NB4 (cell line): ENCODE results near the gene FOXP1.

Experiments used
- DNase-seq: peaks from one replicate; pipeline ENCODE4 v3.0.0; 2010; ENCODE audit warnings: low read depth
- H3K4me3 ChIP-seq: one replicate; pipeline ENCODE4 v1.5.1; 2011; ENCODE audit warnings: mild to moderate bottlenecking, low read depth, low read length, moderate library complexity
- MYC ChIP-seq: IDR thresholded peaks from 2 replicates; pipeline ENCODE4 v1.6.1; 2011; ENCODE audit warnings: low read depth, low read length
- POLR2A ChIP-seq: IDR thresholded peaks from 2 replicates; pipeline ENCODE4 v1.6.1; 2011; ENCODE audit warnings: mild to moderate bottlenecking; ENCODE audit not compliant: insufficient read length; ENCODE audit errors: extremely low read depth
- TF ChIP-seq, protein P1 (sequence below): IDR thresholded peaks from one replicate; pipeline ENCODE4 v1.5.1; 2012; ENCODE audit warnings: low read depth, low read length
- TF ChIP-seq, protein P2 (sequence below): IDR thresholded peaks from 2 replicates; pipeline ENCODE4 v1.6.1; 2011; ENCODE audit warnings: low read depth, low read length

Gene FOXP1

DNA sequence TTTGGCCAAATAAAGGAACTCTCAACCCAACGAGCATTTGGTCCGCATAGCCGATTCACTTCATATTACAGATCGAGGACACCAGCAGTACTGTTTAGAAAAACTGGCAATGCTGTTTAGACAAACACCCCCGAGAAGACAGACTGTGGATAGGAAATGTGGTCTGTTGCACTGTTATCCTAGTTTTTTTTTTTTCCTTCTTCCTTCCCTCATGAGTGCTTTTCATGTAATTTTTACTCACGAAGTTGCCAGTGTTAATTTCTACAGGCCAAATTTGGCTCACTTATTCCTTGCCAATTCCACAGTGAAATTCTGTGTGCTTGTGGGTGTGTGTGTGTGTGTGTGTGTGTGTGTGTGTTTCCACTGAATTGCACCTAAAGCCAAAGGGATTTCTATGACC lies 165.7 kb downstream of the FOXP1 start:
- TF ChIP-seq, protein P1, sequence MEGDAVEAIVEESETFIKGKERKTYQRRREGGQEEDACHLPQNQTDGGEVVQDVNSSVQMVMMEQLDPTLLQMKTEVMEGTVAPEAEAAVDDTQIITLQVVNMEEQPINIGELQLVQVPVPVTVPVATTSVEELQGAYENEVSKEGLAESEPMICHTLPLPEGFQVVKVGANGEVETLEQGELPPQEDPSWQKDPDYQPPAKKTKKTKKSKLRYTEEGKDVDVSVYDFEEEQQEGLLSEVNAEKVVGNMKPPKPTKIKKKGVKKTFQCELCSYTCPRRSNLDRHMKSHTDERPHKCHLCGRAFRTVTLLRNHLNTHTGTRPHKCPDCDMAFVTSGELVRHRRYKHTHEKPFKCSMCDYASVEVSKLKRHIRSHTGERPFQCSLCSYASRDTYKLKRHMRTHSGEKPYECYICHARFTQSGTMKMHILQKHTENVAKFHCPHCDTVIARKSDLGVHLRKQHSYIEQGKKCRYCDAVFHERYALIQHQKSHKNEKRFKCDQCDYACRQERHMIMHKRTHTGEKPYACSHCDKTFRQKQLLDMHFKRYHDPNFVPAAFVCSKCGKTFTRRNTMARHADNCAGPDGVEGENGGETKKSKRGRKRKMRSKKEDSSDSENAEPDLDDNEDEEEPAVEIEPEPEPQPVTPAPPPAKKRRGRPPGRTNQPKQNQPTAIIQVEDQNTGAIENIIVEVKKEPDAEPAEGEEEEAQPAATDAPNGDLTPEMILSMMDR: no peak
- TF ChIP-seq, protein P2, sequence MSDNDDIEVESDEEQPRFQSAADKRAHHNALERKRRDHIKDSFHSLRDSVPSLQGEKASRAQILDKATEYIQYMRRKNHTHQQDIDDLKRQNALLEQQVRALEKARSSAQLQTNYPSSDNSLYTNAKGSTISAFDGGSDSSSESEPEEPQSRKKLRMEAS: no peak
- DNase-seq: no peak
- H3K4me3 ChIP-seq: no peak overlapping the region

DNA sequence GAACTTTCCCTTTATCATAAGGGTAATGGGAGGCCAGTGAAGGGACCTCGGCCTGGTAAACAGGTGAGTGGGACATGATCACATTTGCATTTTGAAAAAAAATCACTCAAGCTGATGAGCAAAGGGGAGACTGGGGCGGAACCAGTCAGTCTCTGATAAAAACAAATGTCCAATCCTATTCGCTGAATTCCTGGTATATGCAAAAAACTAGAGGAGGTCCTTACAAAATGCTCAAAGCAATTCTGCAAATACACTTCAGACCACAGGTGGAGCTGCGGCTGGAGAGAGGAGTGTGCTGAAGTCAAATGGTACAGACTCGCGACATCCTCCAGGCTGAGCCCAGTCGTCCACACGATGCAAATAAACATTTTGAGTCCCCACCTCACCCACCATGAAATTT lies 166.7 kb downstream of the FOXP1 start:
- DNase-seq: peak; percentile 53
- H3K4me3 ChIP-seq: no peak overlapping the region
- TF ChIP-seq, protein P1: peak; percentile 6
- TF ChIP-seq MYC (no peak), POLR2A (no peak)
- TF ChIP-seq, protein P2: no peak

- no peak for DNase-seq
- TF ChIP-seq POLR2A (no peak), MYC (no peak)
- TF ChIP-seq, protein P2: no peak
- TF ChIP-seq, protein P1: no peak
- no peak overlapping the region for H3K4me3 ChIP-seq
Measured at GRCh38 chr3:71415681-71416122, 167.8 kb downstream of the FOXP1 start.

GRCh38 chr3:71414189-71414927 lies 169.2 kb downstream of the FOXP1 start:
- TF ChIP-seq, protein P2: no peak
- TF ChIP-seq, protein P1: no peak
- TF ChIP-seq MYC (no peak), POLR2A (no peak)
- H3K4me3 ChIP-seq: no peak overlapping the region
- DNase-seq: no peak

DNA sequence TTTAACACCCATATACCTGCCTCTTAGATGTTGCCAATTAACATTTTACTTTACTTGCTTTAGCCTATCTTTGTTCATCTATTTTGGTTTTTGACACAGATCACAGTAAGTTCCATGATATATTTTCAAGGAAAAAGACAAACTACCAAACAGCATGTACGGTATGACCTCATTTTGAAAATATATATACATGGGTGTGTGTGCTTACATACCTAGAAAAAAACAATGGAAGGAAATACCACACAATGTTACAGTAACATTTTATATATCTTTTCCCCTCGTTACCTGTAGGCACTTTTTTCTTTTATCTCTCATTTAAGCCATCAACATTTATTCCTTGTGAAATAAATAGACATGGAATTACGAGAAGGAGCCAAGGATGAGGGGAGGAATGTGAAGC lies 170.0 kb downstream of the FOXP1 start:
- TF ChIP-seq, protein P2: no peak
- TF ChIP-seq MYC (no peak), POLR2A (no peak)
- TF ChIP-seq, protein P1: no peak
- DNase-seq: no peak
- no peak overlapping the region for H3K4me3 ChIP-seq
